B cell (primary cell): Measurements from ENCODE around the gene RBMX. TPM values are rescaled to one million over a fixed set of nuclear protein-coding genes. Genes with fewer than 3 reads are reported as not detected.

Experiments
- ATAC-seq: fragments of 200-7000 bp; cut with Tn5 transposase; one replicate; pipeline ENCODE4 v1.10.0; 2021; ENCODE audit warnings: low read depth, mild to moderate bottlenecking, moderate number of reproducible peaks, moderate library complexity
- CTCF ChIA-PET: fragments of 350-600 bp; sonication (Branson Sonifier 250); formaldehyde crosslinking; loops from one replicate; lab custom pipeline; 2021; ENCODE audit warnings: antibody characterized with exemption, inconsistent platforms; lab: Charles Lee
- POLR2A ChIA-PET: fragments of 350-600 bp; sonication (Branson Sonifier 250); formaldehyde crosslinking; loops from one replicate; lab custom pipeline; 2021; ENCODE audit warnings: antibody characterized with exemption; lab: Charles Lee
- DNase-seq: peaks from one replicate; pipeline ENCODE4 v3.0.0; 2013
- H2AFZ ChIP-seq: 2 replicates; pipeline ENCODE4 v1.6.1; 2012; ENCODE audit warnings: mild to moderate bottlenecking, low read depth, low read length; ENCODE audit not compliant: insufficient read depth, poor library complexity, severe bottlenecking
- H3K27ac ChIP-seq, 2 donors: 1 replicate in 1 of 2; 2 replicates in 1 of 2; pipeline ENCODE4 v1.5.1; 2012 to 2013; ENCODE audit warnings: low read length in 2 of 2, mild to moderate bottlenecking in 2 of 2, moderate library complexity in 1 of 2
- H3K27me3 ChIP-seq, 4 experiments: fragments of 200-600 bp in 1 of 4; sonication (generic) in 1 of 4; replicated peaks in 1 of 4; 1 replicate in 2 of 4; 2 replicates in 2 of 4; pipeline versions ENCODE4 v1.6.1 to v1.7.0; 2013 to 2016; ENCODE audit warnings: low read length in 3 of 4, mild to moderate bottlenecking in 2 of 4, mixed read lengths in 1 of 4, moderate library complexity in 1 of 4; ENCODE audit not compliant: insufficient read depth in 4 of 4, control insufficient read depth in 3 of 4; ENCODE audit errors: control extremely low read depth in 1 of 4
- H3K36me3 ChIP-seq, 2 experiments: replicated peaks in 1 of 2; 1 replicate in 1 of 2; 2 replicates in 1 of 2; pipeline versions ENCODE4 v1.6.1 to v1.7.1; 2013; ENCODE audit warnings: low read length in 1 of 2; ENCODE audit not compliant: insufficient read depth in 2 of 2, control insufficient read depth in 1 of 2; ENCODE audit errors: control extremely low read depth in 1 of 2, extremely low read depth in 1 of 2
- H3K4me1 ChIP-seq, 2 donors: fragments of 200-600 bp in 1 of 2; sonication (generic) in 1 of 2; 1 replicate in 1 of 2; 2 replicates in 1 of 2; pipeline versions ENCODE4 v1.5.1 to v1.6.1; 2013 to 2017; ENCODE audit warnings: low read length in 2 of 2; ENCODE audit not compliant: control insufficient read depth in 2 of 2, insufficient read depth in 2 of 2
- H3K4me2 ChIP-seq: replicated peaks from 2 replicates; pipeline ENCODE3; 2012; ENCODE audit warnings: mild to moderate bottlenecking, low read depth, low read length; ENCODE audit not compliant: poor library complexity, severe bottlenecking
- H3K4me3 ChIP-seq, 5 experiments: fragments of 200-600 bp in 1 of 5; sonication (generic) in 1 of 5; 1 replicate in 3 of 5; 2 replicates in 2 of 5; pipeline versions ENCODE4 v1.5.1 to v1.7.0; 2011 to 2016; ENCODE audit warnings: low read length in 4 of 5, mild to moderate bottlenecking in 4 of 5, low read depth in 2 of 5, control low read depth in 1 of 5, moderate library complexity in 1 of 5; ENCODE audit not compliant: insufficient read depth in 1 of 5; ENCODE audit errors: control extremely low read depth in 1 of 5, extremely low read depth in 1 of 5
- H3K79me2 ChIP-seq: fragments of 200-600 bp; sonication (generic); one replicate; pipeline ENCODE4 v1.6.0; 2016; ENCODE audit warnings: low read length; ENCODE audit not compliant: control insufficient read depth, insufficient read depth
- H3K9ac ChIP-seq: fragments of 200-600 bp; sonication (generic); 2 replicates; pipeline ENCODE4 v1.6.1; 2017; ENCODE audit warnings: mild to moderate bottlenecking, low read length, moderate library complexity
- H3K9me3 ChIP-seq, 3 donors: one replicate each; pipeline versions ENCODE4 v1.6.1 to v1.7.1; 2013; ENCODE audit warnings: low read length in 2 of 3; ENCODE audit not compliant: control insufficient read depth in 2 of 3, insufficient read depth in 1 of 3; ENCODE audit errors: control extremely low read depth in 1 of 3
- H4K20me1 ChIP-seq: 2 replicates; pipeline ENCODE4 v1.6.0; 2012; ENCODE audit warnings: mild to moderate bottlenecking, low read length; ENCODE audit not compliant: insufficient read depth, control insufficient read depth, poor library complexity, severe bottlenecking
- H3K27ac Mint-ChIP-seq: one replicate; pipeline ENCODE4 v1.8.0; 2021; ENCODE audit warnings: mixed read lengths
- H3K27me3 Mint-ChIP-seq: one replicate; pipeline ENCODE4 v1.8.0; 2021; ENCODE audit warnings: mixed read lengths
- H3K4me1 Mint-ChIP-seq: one replicate; pipeline ENCODE4 v1.8.0; 2021; ENCODE audit warnings: mixed read lengths
- H3K4me3 Mint-ChIP-seq: one replicate; pipeline ENCODE4 v1.8.0; 2021; ENCODE audit warnings: mixed read lengths
- H3K9me3 Mint-ChIP-seq: one replicate; pipeline ENCODE4 v1.8.0; 2022; ENCODE audit warnings: mixed read lengths; ENCODE audit not compliant: insufficient read depth
- EZH2 ChIP-seq: IDR thresholded peaks from 2 replicates; pipeline ENCODE4 v1.6.1; 2012; ENCODE audit warnings: borderline replicate concordance, low read depth, mild to moderate bottlenecking, moderate library complexity, low read length; ENCODE audit not compliant: insufficient read depth, poor library complexity, severe bottlenecking
- WGBS: methylation state at CpG from one replicate; pipeline ENCODE4 v1.1.5; 2013; ENCODE audit warnings: missing lambda C conversion rate; ENCODE audit not compliant: insufficient coverage; 5-methylcytosine and 5-hydroxymethylcytosine counted together
- intact Hi-C: fragments of 100-400 bp; cut with micrococcal nuclease; formaldehyde crosslinking; loops from one replicate; pipeline ENCODE4 v1.10.0; 2022
- polyA plus RNA-seq: library from polyadenylated mRNA; depleted of rRNA; stranded (reverse); fragments of >200 nt; gene quantifications from 2 replicates; pipeline ENCODE4 v1.2.3, GENCODE V29; 2012
- total RNA-seq, 2 donors: library from RNA; stranded (reverse); fragments of 120-200 nt in 1 of 2; gene quantifications; 1 replicate in 1 of 2; 2 replicates in 1 of 2; pipeline versions ENCODE4 v1.2.3 to v1.2.4, GENCODE V29; 2013 to 2022
- TF ChIP-seq, protein P1 (sequence below): fragments of 200-600 bp; IDR thresholded peaks from one replicate; pipeline ENCODE4 v1.8.0; 2022; ENCODE audit warnings: antibody characterized with exemption, mild to moderate bottlenecking

Gene RBMX
- total and polyA plus RNA-seq, 2 donors (not counting 1 experiment from before 2014, with no cell fraction given), result 164 to 239 TPM

DNA sequence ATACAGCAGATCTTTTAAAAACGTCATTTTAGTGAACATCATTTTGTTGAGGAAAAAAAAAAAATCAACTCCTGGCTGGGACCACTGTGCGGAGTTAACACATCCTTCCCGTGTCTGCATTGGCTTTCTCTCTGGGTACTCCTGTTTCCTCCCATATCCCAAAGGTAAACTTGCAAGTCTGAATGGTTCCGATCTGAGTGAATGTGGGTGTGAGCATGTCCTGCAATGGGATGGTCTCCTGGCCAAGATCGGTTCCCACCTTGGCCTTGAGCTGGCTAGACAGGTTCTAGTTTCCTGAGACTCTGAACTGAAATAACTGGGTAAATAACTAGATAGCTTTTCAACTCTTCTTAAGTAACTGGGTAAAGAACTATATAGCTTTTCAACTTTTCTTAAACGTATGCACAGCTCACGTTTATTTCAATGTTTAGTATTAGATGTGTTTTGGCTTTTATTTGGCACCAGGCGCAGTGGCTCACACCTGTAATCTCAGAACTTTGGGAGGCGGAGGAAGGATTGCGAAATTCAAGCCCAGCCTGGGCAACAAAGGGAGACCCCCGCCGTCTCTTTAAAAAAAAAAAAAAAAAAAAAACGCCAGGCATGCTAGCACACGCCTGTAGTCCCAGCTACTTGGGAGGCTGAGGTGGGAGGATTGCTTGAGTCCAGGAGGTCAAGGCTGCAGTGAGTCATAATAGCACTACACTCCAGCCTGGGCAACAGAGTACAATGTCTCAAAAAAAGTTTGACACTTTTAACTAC, 14.0 kb downstream of the RBMX start:
- H4K20me1 ChIP-seq, result no peaks in the 10 kb centered on the region
- no peak overlapping the region for H2AFZ ChIP-seq
- no peaks in the 10 kb centered on the region for H3K79me2 ChIP-seq
- POLR2A ChIA-PET, result interaction anchor here (0.8 kb wide), 1 partner anchor 21 kb away, joined by 8 read pairs; no protein-coding TSS in a partner anchor
- DNase-seq, result no peak
- peaks cover 0 to 2% of the 10 kb centered on the region in 2 donors for H3K4me1 ChIP-seq
- no peak for ATAC-seq
- Mint-ChIP-seq H3K27ac (peak overlapping the region; percentile 46), H3K27me3 (no peaks in the 10 kb centered on the region), H3K4me3 (no peak overlapping the region), H3K9me3 (no peaks in the 10 kb centered on the region), H3K4me1 (peaks cover 29% of the 10 kb centered on the region)
- no peak overlapping the region for H3K4me2 ChIP-seq
- no peak overlapping the region for H3K4me3 ChIP-seq
- intact Hi-C loops, result loop anchor here (5.0 kb wide), 1 partner anchor 61 kb away; no protein-coding TSS in a partner anchor
- H3K9ac ChIP-seq, result no peak overlapping the region
- no peak for TF ChIP-seq EZH2
- TF ChIP-seq, protein P1, sequence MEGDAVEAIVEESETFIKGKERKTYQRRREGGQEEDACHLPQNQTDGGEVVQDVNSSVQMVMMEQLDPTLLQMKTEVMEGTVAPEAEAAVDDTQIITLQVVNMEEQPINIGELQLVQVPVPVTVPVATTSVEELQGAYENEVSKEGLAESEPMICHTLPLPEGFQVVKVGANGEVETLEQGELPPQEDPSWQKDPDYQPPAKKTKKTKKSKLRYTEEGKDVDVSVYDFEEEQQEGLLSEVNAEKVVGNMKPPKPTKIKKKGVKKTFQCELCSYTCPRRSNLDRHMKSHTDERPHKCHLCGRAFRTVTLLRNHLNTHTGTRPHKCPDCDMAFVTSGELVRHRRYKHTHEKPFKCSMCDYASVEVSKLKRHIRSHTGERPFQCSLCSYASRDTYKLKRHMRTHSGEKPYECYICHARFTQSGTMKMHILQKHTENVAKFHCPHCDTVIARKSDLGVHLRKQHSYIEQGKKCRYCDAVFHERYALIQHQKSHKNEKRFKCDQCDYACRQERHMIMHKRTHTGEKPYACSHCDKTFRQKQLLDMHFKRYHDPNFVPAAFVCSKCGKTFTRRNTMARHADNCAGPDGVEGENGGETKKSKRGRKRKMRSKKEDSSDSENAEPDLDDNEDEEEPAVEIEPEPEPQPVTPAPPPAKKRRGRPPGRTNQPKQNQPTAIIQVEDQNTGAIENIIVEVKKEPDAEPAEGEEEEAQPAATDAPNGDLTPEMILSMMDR, result no peak
- H3K9me3 ChIP-seq, result no peaks in the 10 kb centered on the region
- no peaks in the 10 kb centered on the region for H3K27me3 ChIP-seq
- peaks cover 0 to 27% of the 10 kb centered on the region in 2 experiments for H3K36me3 ChIP-seq
- WGBS, result no CpG with 5 or more reads among the region's 14 CpGs
- no peak overlapping the region for H3K27ac ChIP-seq
- CTCF ChIA-PET, result interaction anchor here (0.6 kb wide), 2 partner anchors 168 to 597 kb away, joined by 3 to 6 read pairs; no protein-coding TSS in a partner anchor
